GM23338 (cell line): ENCODE results near the gene RAB7B. TPM values are rescaled to one million over a fixed set of nuclear protein-coding genes. Genes with fewer than 3 reads are reported as not detected.

Experiments used
- ATAC-seq: fragments of 200-7000 bp; cut with Tn5 transposase; 3 replicates; pipeline ENCODE4 v1.9.1; 2020
- DNase-seq: peaks from one replicate; pipeline ENCODE4 v3.0.0-alpha.2; 2015; ENCODE audit warnings: low spot score
- H2AFZ ChIP-seq: fragments of 200-600 bp; sonication (generic); 2 replicates; pipeline ENCODE4 v1.8.0; 2016; ENCODE audit warnings: antibody characterized with exemption, mild to moderate bottlenecking, moderate library complexity
- H3F3A ChIP-seq: fragments of 200-600 bp; sonication (generic); replicated peaks from 2 replicates; pipeline ENCODE4 v1.8.0; 2017; ENCODE audit warnings: antibody characterized with exemption, mixed run types, low read depth
- H3K27ac ChIP-seq: fragments of 200-600 bp; sonication (generic); 2 replicates; pipeline ENCODE4 v1.6.1; 2016; ENCODE audit warnings: low read depth
- H3K27me3 ChIP-seq: fragments of 200-600 bp; sonication (generic); 2 replicates; pipeline ENCODE4 v1.8.0; 2016; ENCODE audit warnings: mild to moderate bottlenecking, mixed run types, moderate library complexity; ENCODE audit not compliant: insufficient read depth
- H3K36me3 ChIP-seq: fragments of 200-600 bp; sonication (generic); 2 replicates; pipeline ENCODE4 v1.8.0; 2016; ENCODE audit warnings: mild to moderate bottlenecking; ENCODE audit not compliant: insufficient read depth
- H3K4me1 ChIP-seq: fragments of 200-600 bp; sonication (generic); 2 replicates; pipeline ENCODE4 v1.8.0; 2016; ENCODE audit warnings: mild to moderate bottlenecking, moderate library complexity; ENCODE audit not compliant: insufficient read depth
- H3K4me2 ChIP-seq: fragments of 200-600 bp; sonication (generic); 2 replicates; pipeline ENCODE4 v1.7.1; 2017; ENCODE audit warnings: mixed run types
- H3K4me3 ChIP-seq: fragments of 200-600 bp; sonication (generic); 2 replicates; pipeline ENCODE4 v1.6.1; 2016; ENCODE audit warnings: mixed run types
- H3K79me2 ChIP-seq: fragments of 200-600 bp; sonication (generic); replicated peaks from 2 replicates; pipeline ENCODE4 v1.8.0; 2017; ENCODE audit warnings: mild to moderate bottlenecking; ENCODE audit not compliant: insufficient read depth
- H3K9me2 ChIP-seq: fragments of 200-600 bp; sonication (generic); 2 replicates; pipeline ENCODE4 v1.8.0; 2017; ENCODE audit not compliant: insufficient read depth
- H4K20me1 ChIP-seq: fragments of 200-600 bp; sonication (generic); replicated peaks from 2 replicates; pipeline ENCODE4 v1.8.0; 2017; ENCODE audit warnings: mild to moderate bottlenecking; ENCODE audit not compliant: insufficient read depth
- H3K27ac Mint-ChIP-seq: 2 replicates; pipeline ENCODE4 v1.8.0; 2020; ENCODE audit warnings: inconsistent platforms, mild to moderate bottlenecking, moderate library complexity, mixed read lengths
- H3K27me3 Mint-ChIP-seq: 3 replicates; pipeline ENCODE4 v1.8.0; 2022; ENCODE audit warnings: low read depth, mild to moderate bottlenecking, moderate library complexity, mixed read lengths, inconsistent platforms; ENCODE audit not compliant: insufficient read depth, poor library complexity
- H3K36me3 Mint-ChIP-seq: 3 replicates; pipeline ENCODE4 v1.8.0; 2021; ENCODE audit warnings: low read depth, mild to moderate bottlenecking, inconsistent platforms, moderate library complexity, mixed read lengths
- H3K4me1 Mint-ChIP-seq: 3 replicates; pipeline ENCODE4 v1.8.0; 2020; ENCODE audit warnings: mild to moderate bottlenecking, inconsistent platforms, mixed read lengths
- H3K4me3 Mint-ChIP-seq: 3 replicates; pipeline ENCODE4 v1.8.0; 2021; ENCODE audit warnings: moderate library complexity, mild to moderate bottlenecking, inconsistent platforms, mixed read lengths
- H3K9me3 Mint-ChIP-seq: 3 replicates; pipeline ENCODE4 v1.8.0; 2020; ENCODE audit warnings: moderate library complexity, mild to moderate bottlenecking, inconsistent platforms, mixed read lengths
- ETS1 ChIP-seq: IDR thresholded peaks from 2 replicates; pipeline ENCODE4 v1.6.1; 2016; ENCODE audit warnings: antibody characterized with exemption
- EZH2phosphoT487 ChIP-seq: fragments of 200-600 bp; sonication (generic); IDR thresholded peaks from one replicate; pipeline ENCODE4 v1.8.1; 2018; ENCODE audit warnings: antibody characterized with exemption; ENCODE audit not compliant: unreplicated experiment
- NANOG ChIP-seq: IDR thresholded peaks from 2 replicates; pipeline ENCODE4 v1.6.1; 2016; ENCODE audit warnings: antibody characterized with exemption, borderline replicate concordance
- REST ChIP-seq: IDR thresholded peaks from one replicate; pipeline ENCODE4 v1.6.1; 2018; ENCODE audit warnings: antibody characterized with exemption; ENCODE audit not compliant: unreplicated experiment
- ZNF462 ChIP-seq: fragments of 250-450 bp; sonication (Bioruptor Pico); IDR thresholded peaks from 2 replicates; pipeline ENCODE4 v1.5.0; 2020; ENCODE audit warnings: mild to moderate bottlenecking, moderate library complexity
- polyA plus RNA-seq: library from polyadenylated mRNA; unstranded; fragments of >200 nt; fragmentation: Nextera tagmentation; extraction: Ambion mirVana; gene quantifications from 2 replicates; pipeline ENCODE4 v1.2.1, GENCODE V29; 2016
- total RNA-seq: library from RNA; depleted of rRNA; stranded (reverse); fragments of >200 nt; shearing (Covaris generic); gene quantifications from 2 replicates; pipeline ENCODE4 v1.2.3, GENCODE V29; 2014

Gene RAB7B
- total and polyA plus RNA-seq, 2 experiments from 2014 or later, result not detected

- TF ChIP-seq ZNF462 (CRISPR knock-in tag) (no peak), REST (no peak), ETS1 (no peak), NANOG (no peak)
Measured at GRCh38 chr1:206023695-206024094, 20.5 kb upstream of the RAB7B start, which contains the start of gene CTSE (continued).

- Histone ChIP-seq H2AFZ (no peak overlapping the region), H3K27me3 (no peaks in the 10 kb centered on the region), H3K4me2 (no peak overlapping the region), H3K4me1 (peaks cover 7% of the 10 kb centered on the region; the same call in 1 of the 2 replicates), H3K9me2 (peaks cover 14% of the 10 kb centered on the region; the same call in 1 of the 2 replicates), H3K79me2 (no peaks in the 10 kb centered on the region), H4K20me1 (no peaks in the 10 kb centered on the region), H3K27ac (no peak overlapping the region), H3F3A (no peaks in the 10 kb centered on the region), H3K36me3 (no peaks in the 10 kb centered on the region), H3K4me3 (no peak overlapping the region)
- Mint-ChIP-seq H3K4me3 (no peak overlapping the region), H3K36me3 (no peaks in the 10 kb centered on the region), H3K4me1 (peaks cover 3% of the 10 kb centered on the region; the same call in 2 of the 3 replicates), H3K9me3 (0 out of 3 replicates have a peak, but pooled peaks cover 2% of the 10 kb centered on the region), H3K27me3 (peaks cover 9% of the 10 kb centered on the region), H3K27ac (no peak overlapping the region)
- DNase-seq (no peak), ATAC-seq (no peak)
- TF ChIP-seq EZH2phosphoT487, result no peak
Measured at GRCh38 chr1:206022766-206023165, 19.6 kb upstream of the RAB7B start.
